OCI-LY3 (cell line): Measurements from ENCODE around the gene ZNF215.
A peak's percentile ranks its signal among the peaks of the same experiment; 100 is the strongest.
"Not testable (repeated sequence)": the region's sequence is repeated elsewhere in the genome, so short reads cannot be mapped to it uniquely, and the experiment has no call there.

Experiments used
- H2AFZ ChIP-seq: fragments of 200-600, 300-600 bp; shearing (Covaris generic); 2 replicates; pipeline ENCODE4 v1.6.0; 2014; ENCODE audit warnings: antibody characterized with exemption, low read depth, low read length
- H3K27ac ChIP-seq: fragments of 200-600, 300-600 bp; sonication (generic); 2 replicates; pipeline ENCODE4 v1.5.1; 2014; ENCODE audit warnings: mild to moderate bottlenecking, low read length, moderate library complexity, mixed read lengths
- H3K27me3 ChIP-seq: fragments of 200-600, 300-600 bp; sonication (generic); 2 replicates; pipeline ENCODE4 v1.6.1; 2014; ENCODE audit warnings: low read depth, low read length, mixed read lengths
- H3K36me3 ChIP-seq: fragments of 200-600, 300-600 bp; sonication (generic); replicated peaks from 2 replicates; pipeline ENCODE3; 2014; ENCODE audit warnings: low read depth, low read length, mixed read lengths
- H3K4me1 ChIP-seq: fragments of 300-600, 200-600 bp; sonication (generic); 2 replicates; pipeline ENCODE4 v1.6.1; 2014; ENCODE audit warnings: low read length, mixed read lengths
- H3K4me2 ChIP-seq: fragments of 200-600, 300-600 bp; sonication (generic); 2 replicates; pipeline ENCODE4 v1.6.1; 2014; ENCODE audit warnings: low read length, mixed read lengths
- H3K4me3 ChIP-seq: fragments of 300-600, 200-600 bp; sonication (generic); 2 replicates; pipeline ENCODE4 v1.5.1; 2014; ENCODE audit warnings: antibody characterized with exemption, mild to moderate bottlenecking, low read length, moderate library complexity
- H3K79me2 ChIP-seq: fragments of 300-600, 200-600 bp; shearing (Covaris generic); 2 replicates; pipeline ENCODE4 v1.6.1; 2014; ENCODE audit warnings: mild to moderate bottlenecking, low read length, mixed read lengths
- H3K9ac ChIP-seq: fragments of 300-600, 200-600 bp; shearing (Covaris generic); 2 replicates; pipeline ENCODE4 v1.6.0; 2014; ENCODE audit warnings: mild to moderate bottlenecking, low read length, moderate library complexity
- H3K9me3 ChIP-seq: fragments of 200-600, 300-600 bp; shearing (Covaris generic); 2 replicates; pipeline ENCODE4 v1.6.1; 2014; ENCODE audit warnings: low read length, mixed read lengths; ENCODE audit not compliant: insufficient read depth
- H4K20me1 ChIP-seq: fragments of 200-600, 300-600 bp; sonication (generic); 2 replicates; pipeline ENCODE4 v1.6.1; 2016; ENCODE audit warnings: low read length, mixed read lengths; ENCODE audit not compliant: insufficient read depth
- EZH2phosphoT487 ChIP-seq: fragments of 200-600 bp; shearing (Covaris generic); IDR thresholded peaks from 2 replicates; pipeline ENCODE4 v1.6.1; 2018; ENCODE audit warnings: antibody characterized with exemption, mixed run types, low read depth
- TF ChIP-seq, protein P1 (sequence below): fragments of 200-600, 300-600 bp; sonication (generic); IDR thresholded peaks from 2 replicates; pipeline ENCODE4 v1.5.1; 2014; ENCODE audit warnings: antibody characterized with exemption, low read length, low read depth

The ZNF215 gene

DNA sequence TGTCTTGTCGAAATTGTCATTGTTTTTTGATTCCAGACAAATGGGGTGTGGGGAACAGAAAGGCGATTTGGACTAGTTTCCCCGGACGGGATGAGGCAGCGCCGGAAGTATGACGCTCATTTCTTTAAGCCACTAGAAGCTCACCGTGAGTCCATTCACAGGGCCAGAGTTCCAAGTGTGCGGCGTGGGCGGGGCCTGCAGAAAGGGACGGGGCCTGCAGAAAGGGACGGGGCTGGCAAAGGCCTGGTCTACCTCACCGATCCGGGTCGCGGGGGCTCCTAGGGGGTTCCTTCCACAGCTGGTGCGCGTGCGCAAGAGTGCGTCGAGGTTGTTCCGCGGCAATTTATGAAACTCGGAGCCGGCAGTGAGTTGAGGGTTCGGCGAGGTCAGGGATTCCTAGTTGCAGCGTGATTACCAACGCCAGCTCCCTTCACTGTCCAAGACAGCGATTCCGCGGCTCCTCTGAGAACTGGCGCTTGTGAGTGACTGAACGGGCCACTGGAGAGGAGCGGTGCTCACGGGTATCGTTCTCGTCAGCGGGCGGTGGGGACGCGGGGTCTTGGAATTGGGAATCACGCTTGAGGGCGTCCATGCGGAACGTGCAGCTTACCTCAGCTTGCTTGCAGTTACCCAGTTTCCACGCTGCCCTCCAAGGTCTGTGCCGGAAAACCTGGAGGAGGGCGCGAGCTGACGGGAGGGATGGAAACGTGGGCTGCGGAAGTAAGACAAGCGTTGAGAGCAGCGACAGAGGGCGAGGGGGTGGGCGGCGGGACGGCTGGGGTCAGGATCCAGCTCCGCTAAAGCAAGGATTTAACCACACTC, at the start of gene ZNF215:
Gene ZNF215, plus strand, starts transcription at position 219 of the 822 bp plus-strand sequence. CDS start 5,847 bp downstream, outside the sequence.
- Histone ChIP-seq H3K27me3 (no peaks in the 10 kb centered on the region), H4K20me1 (peaks cover 20% of the 10 kb centered on the region), H3K9me3 (no peaks in the 10 kb centered on the region), H3K36me3 (peaks cover 35% of the 10 kb centered on the region), H3K4me1 (peaks cover 51% of the 10 kb centered on the region), H2AFZ (peak within 1 kb of the TSS; percentile 92), H3K9ac (peak within 1 kb of the TSS; percentile 96), H3K79me2 (peaks cover 39% of the 10 kb centered on the region), H3K4me3 (peak within 1 kb of the TSS; percentile 88), H3K4me2 (peak within 1 kb of the TSS; percentile 97), H3K27ac (peak within 1 kb of the TSS; percentile 82)
- TF ChIP-seq EZH2phosphoT487: no peak
- TF ChIP-seq, protein P1, sequence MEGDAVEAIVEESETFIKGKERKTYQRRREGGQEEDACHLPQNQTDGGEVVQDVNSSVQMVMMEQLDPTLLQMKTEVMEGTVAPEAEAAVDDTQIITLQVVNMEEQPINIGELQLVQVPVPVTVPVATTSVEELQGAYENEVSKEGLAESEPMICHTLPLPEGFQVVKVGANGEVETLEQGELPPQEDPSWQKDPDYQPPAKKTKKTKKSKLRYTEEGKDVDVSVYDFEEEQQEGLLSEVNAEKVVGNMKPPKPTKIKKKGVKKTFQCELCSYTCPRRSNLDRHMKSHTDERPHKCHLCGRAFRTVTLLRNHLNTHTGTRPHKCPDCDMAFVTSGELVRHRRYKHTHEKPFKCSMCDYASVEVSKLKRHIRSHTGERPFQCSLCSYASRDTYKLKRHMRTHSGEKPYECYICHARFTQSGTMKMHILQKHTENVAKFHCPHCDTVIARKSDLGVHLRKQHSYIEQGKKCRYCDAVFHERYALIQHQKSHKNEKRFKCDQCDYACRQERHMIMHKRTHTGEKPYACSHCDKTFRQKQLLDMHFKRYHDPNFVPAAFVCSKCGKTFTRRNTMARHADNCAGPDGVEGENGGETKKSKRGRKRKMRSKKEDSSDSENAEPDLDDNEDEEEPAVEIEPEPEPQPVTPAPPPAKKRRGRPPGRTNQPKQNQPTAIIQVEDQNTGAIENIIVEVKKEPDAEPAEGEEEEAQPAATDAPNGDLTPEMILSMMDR: no peak

DNA sequence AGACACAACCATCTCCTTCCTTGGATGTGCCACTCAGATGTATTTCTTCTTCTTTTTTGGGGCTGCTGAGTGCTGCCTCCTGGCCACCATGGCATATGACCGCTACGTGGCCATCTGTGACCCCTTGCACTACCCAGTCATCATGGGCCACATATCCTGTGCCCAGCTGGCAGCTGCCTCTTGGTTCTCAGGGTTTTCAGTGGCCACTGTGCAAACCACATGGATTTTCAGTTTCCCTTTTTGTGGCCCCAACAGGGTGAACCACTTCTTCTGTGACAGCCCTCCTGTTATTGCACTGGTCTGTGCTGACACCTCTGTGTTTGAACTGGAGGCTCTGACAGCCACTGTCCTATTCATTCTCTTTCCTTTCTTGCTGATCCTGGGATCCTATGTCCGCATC, 49.3 kb upstream of the ZNF215 start:
- Histone ChIP-seq H3K9me3 (no peaks in the 10 kb centered on the region), H3K36me3 (no peaks in the 10 kb centered on the region), H3K27ac (no peak overlapping the region), H2AFZ (no peak overlapping the region), H3K4me1 (peaks cover 5% of the 10 kb centered on the region; the same call in 1 of the 2 replicates), H3K79me2 (no peaks in the 10 kb centered on the region), H3K9ac (no peak overlapping the region), H3K27me3 (no peaks in the 10 kb centered on the region), H3K4me2 (no peak overlapping the region), H3K4me3 (no peak overlapping the region), H4K20me1 (no peaks in the 10 kb centered on the region)
- TF ChIP-seq EZH2phosphoT487: no peak
- TF ChIP-seq, protein P1: no peak

DNA sequence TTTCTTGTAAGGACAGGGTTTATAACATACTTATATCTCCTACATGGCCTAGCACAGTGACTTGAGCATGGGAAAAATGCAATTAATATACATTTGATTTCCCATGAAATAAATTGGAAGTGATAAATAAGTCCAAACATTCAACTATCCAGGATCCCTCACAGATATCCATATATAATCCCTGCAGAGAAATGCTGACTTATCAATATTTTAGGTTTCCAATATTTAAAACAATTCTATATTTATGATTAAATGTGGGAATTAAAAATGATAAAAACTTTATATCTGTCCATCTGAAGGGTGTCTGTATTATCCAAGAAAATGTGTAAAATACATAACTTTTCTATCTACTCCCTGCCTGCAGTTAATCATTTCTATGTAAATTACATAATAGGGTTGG, 43.5 kb upstream of the ZNF215 start:
- Histone ChIP-seq H3K4me3 (no peak overlapping the region), H3K4me2 (no peak overlapping the region)
- no peak for TF ChIP-seq EZH2phosphoT487
- TF ChIP-seq, protein P1: no peak

DNA sequence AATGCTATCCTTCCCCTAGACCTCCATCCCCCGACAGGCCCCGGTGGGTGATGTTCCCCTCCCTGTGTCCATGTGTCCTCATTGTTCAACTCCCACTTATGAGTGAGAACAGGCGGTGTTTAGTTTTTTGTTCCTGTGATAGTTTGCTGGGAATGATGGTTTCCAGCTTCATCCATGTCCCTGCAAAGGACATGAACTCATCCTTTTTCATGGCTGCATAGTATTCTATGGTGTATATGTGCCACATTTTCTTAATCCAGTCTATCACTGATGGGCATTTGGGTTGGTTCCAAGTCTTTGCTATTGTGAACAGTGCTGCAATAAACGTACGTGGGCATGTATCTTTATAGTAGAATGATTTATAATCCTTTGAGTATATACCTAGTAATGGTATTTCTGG, 38.5 kb upstream of the ZNF215 start:
- H3K27me3 ChIP-seq, H3K4me3 ChIP-seq, H2AFZ ChIP-seq, H4K20me1 ChIP-seq, H3K36me3 ChIP-seq, H3K9me3 ChIP-seq, H3K79me2 ChIP-seq, H3K4me2 ChIP-seq, H3K27ac ChIP-seq, H3K9ac ChIP-seq: not testable (repeated sequence)
- H3K4me1 ChIP-seq: peaks cover 13% of the 10 kb centered on the region

More for the DNA sequence above, 43.5 kb upstream of the ZNF215 start:
- H2AFZ ChIP-seq: no peak overlapping the region
- no peaks in the 10 kb centered on the region for H3K36me3 ChIP-seq
- H3K9me3 ChIP-seq: no peaks in the 10 kb centered on the region
- no peaks in the 10 kb centered on the region for H3K27me3 ChIP-seq
- no peaks in the 10 kb centered on the region for H3K79me2 ChIP-seq
- H4K20me1 ChIP-seq: no peaks in the 10 kb centered on the region
- no peak overlapping the region for H3K27ac ChIP-seq
- H3K4me1 ChIP-seq: no peaks in the 10 kb centered on the region
- no peak overlapping the region for H3K9ac ChIP-seq
